Measurements from ENCODE around the gene DHDDS.
A peak's percentile ranks its signal among the peaks of the same experiment; 100 is the strongest.

The DHDDS gene

GRCh38 chr1:26474818-26475217, 42.7 kb downstream of the DHDDS start:
- DNase-seq (ENCODE audit: low read depth in 2 of 2), result no peak
- no peak overlapping the region for H3K4me3 ChIP-seq (replicated peaks in 1 of 2; ENCODE audit: low read depth in 2 of 2, low read length in 2 of 2)
- no peak for TF ChIP-seq CTCF (IDR thresholded peaks at IDR 0.05; ENCODE audit: low read depth, low read length)

- H3K4me3 ChIP-seq (replicated peaks in 1 of 2; ENCODE audit: low read depth in 2 of 2, low read length in 2 of 2), result no peak overlapping the region
- no peak for DNase-seq (ENCODE audit: low read depth in 2 of 2)
- no peak for TF ChIP-seq CTCF (IDR thresholded peaks at IDR 0.05; ENCODE audit: low read depth, low read length)
Measured at GRCh38 chr1:26475989-26476388, 43.9 kb downstream of the DHDDS start.

- DNase-seq (ENCODE audit: low read depth in 2 of 2), result no peak
- TF ChIP-seq CTCF (IDR thresholded peaks at IDR 0.05; ENCODE audit: low read depth, low read length), result no peak
Measured at GRCh38 chr1:26476958-26477357, 44.8 kb downstream of the DHDDS start.

GRCh38 chr1:26477446-26478152, 45.5 kb downstream of the DHDDS start:
- no peak for TF ChIP-seq CTCF (IDR thresholded peaks at IDR 0.05; ENCODE audit: low read depth, low read length)
- H3K4me3 ChIP-seq (replicated peaks in 1 of 2; ENCODE audit: low read depth in 2 of 2, low read length in 2 of 2), result no peak overlapping the region
- no peak for DNase-seq (ENCODE audit: low read depth in 2 of 2)

More at GRCh38 chr1:26476958-26477357, 44.8 kb downstream of the DHDDS start:
- no peak overlapping the region for H3K4me3 ChIP-seq (replicated peaks in 1 of 2; ENCODE audit: low read depth in 2 of 2, low read length in 2 of 2)

GRCh38 chr1:26478159-26478558, 46.0 kb downstream of the DHDDS start:
- DNase-seq (ENCODE audit: low read depth in 2 of 2), result no peak
- no peak for TF ChIP-seq CTCF (IDR thresholded peaks at IDR 0.05; ENCODE audit: low read depth, low read length)
- no peak overlapping the region for H3K4me3 ChIP-seq (replicated peaks in 1 of 2; ENCODE audit: low read depth in 2 of 2, low read length in 2 of 2)

- H3K4me3 ChIP-seq (replicated peaks in 1 of 2; ENCODE audit: low read depth in 2 of 2, low read length in 2 of 2), result no peak overlapping the region
- no peak for TF ChIP-seq CTCF (IDR thresholded peaks at IDR 0.05; ENCODE audit: low read depth, low read length)
- no peak for DNase-seq (ENCODE audit: low read depth in 2 of 2)
Measured at GRCh38 chr1:26478988-26479387, 46.9 kb downstream of the DHDDS start.

GRCh38 chr1:26482921-26483320, 50.8 kb downstream of the DHDDS start:
- H3K4me3 ChIP-seq (replicated peaks in 1 of 2; ENCODE audit: low read depth in 2 of 2, low read length in 2 of 2), result no peak overlapping the region
- peak in 1 of 2 donors; percentile 49 for DNase-seq (ENCODE audit: low read depth in 2 of 2)
- TF ChIP-seq CTCF (IDR thresholded peaks at IDR 0.05; ENCODE audit: low read depth, low read length), result no peak
